ENCODE data around the gene EPS15.
"Not testable (repeated sequence)": the region's sequence is repeated elsewhere in the genome, so short reads cannot be mapped to it uniquely, and the experiment has no call there.

Gene EPS15

DNA sequence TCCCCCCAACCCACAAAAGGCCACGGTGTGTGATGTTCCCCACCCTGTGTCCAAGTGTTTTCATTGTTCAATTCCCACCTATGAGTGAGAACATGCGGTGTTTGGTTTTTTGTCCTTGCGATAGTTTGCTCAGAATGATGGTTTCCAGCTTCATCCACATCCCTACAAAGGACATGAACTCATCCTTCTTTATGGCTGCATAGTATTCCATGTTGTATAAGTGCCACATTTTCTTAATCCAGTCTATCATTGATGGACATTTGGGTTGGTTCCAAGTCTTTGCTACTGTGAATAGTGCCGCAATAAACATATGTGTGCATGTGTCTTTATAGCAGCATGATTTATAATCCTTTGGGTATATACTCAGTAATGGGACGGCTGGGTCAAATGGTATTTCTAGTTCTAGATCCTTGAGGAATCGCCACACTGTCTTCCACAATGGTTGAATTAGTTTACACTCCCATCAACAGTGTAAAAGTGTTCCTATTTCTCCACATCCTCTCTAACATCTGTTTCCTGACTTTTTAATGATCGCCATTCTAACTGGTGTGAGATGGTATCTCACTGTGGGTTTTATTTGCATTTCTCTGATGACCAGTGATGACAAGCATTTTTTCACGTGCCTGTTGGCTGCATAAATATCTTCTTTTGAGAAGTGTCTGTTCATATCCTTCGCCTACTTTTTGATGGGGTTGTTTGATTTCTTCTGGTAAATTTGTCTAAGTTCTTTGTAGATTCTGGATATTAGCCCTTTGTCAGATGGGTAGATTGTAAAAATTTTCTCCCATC is 44.0 kb downstream of the EPS15 start:
- Mint-ChIP-seq H3K36me3 (peaks cover 40% of the 10 kb centered on the region), H3K4me1 (peaks cover 15% of the 10 kb centered on the region)
- H3K27ac Mint-ChIP-seq; ATAC-seq; H3K9me3 Mint-ChIP-seq; H3K4me3 Mint-ChIP-seq; DNase-seq (ENCODE audit: low spot score in 2 of 2): not testable (repeated sequence)

DNA sequence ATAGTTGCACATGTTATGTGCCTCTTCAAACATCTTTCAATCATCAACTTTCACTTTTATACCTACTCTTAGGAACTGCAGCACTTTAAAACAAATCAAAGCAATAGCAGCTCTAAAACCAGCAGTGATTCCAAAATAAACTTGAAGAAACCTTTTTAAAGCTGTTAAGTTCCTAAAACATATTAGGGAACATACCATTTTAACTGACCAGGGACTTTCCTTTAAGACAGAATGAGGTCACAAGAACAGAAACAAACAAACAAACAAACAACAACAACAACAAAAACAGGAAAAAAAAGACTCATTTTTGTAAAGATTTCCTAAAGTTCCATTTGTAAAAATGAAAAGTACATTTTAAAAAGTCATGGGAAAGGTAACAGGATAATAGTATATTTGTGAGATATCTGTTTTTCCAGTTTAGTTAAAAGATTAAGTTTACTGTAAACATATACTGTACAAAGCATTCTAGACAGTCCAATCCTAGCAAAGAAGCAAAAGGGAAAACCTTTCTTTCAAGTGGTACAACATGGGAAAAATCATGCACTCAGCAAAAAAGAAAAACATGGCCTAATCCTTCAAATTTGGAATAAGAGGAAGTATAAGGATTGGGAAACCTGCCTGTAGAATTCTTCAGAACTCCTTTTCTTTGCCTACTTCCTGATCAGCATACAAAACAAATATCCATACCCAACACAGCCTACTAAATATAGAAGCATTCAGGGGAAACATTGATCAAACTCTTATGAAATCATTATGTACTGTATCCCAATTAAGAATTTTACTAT is 45.5 kb downstream of the EPS15 start:
- Mint-ChIP-seq H3K36me3 (peaks cover 45% of the 10 kb centered on the region), H3K27ac (peak overlapping the region; percentile 12), H3K9me3 (peaks cover 4% of the 10 kb centered on the region), H3K4me3 (no peak overlapping the region), H3K4me1 (peaks cover 17% of the 10 kb centered on the region)
- DNase-seq (ENCODE audit: low spot score in 2 of 2) (no peak), ATAC-seq (no peak)

DNA sequence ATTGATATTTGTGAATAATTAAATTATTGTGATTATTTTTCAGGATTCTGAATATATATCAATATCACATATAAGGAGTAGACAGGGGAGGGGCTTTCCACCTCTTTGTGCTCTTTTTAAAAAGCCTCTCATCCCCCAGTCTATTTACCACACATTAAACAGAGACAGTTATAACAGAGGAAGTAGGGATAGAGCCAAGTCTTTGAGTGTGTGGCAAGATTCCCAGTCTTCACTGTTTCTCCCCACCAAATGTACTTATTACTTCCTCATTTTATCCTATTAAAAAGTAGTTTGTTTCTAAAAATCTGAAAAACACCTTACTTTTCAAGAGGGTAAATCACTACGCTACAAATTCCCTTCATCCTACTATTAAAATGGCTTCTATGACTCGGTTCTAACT is 46.7 kb downstream of the EPS15 start:
- Mint-ChIP-seq H3K4me1 (peaks cover 13% of the 10 kb centered on the region), H3K9me3 (peaks cover 3% of the 10 kb centered on the region), H3K36me3 (peaks cover 56% of the 10 kb centered on the region), H3K4me3 (no peak overlapping the region), H3K27ac (no peak overlapping the region)
- DNase-seq (ENCODE audit: low spot score in 2 of 2): no peak
- ATAC-seq: no peak

DNA sequence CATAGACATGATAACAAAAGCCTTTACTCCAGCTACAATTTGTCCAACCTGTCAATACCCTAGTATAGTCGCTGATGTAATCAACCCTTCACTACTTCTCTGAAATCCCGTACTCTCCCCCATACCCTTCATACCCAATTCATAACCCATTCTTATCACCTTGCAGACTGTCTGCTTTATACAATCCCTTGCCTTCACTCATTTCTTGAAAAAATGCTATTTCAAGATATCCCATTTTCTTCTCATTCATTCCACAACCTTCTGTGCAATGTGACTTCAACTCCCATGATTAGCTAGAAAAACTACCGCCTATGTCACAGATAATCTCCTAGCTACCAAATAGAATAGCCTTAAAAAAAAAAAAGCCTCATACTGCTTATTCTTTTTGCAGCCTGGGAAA is 49.5 kb downstream of the EPS15 start:
- H3K4me3 Mint-ChIP-seq: no peak overlapping the region
- H3K36me3 Mint-ChIP-seq: peaks cover 77% of the 10 kb centered on the region
- no peaks in the 10 kb centered on the region for H3K9me3 Mint-ChIP-seq
- peak overlapping the region; percentile 19 for H3K27ac Mint-ChIP-seq
- peaks cover 9% of the 10 kb centered on the region for H3K4me1 Mint-ChIP-seq
- DNase-seq (ENCODE audit: low spot score in 2 of 2) (no peak), ATAC-seq (no peak)

DNA sequence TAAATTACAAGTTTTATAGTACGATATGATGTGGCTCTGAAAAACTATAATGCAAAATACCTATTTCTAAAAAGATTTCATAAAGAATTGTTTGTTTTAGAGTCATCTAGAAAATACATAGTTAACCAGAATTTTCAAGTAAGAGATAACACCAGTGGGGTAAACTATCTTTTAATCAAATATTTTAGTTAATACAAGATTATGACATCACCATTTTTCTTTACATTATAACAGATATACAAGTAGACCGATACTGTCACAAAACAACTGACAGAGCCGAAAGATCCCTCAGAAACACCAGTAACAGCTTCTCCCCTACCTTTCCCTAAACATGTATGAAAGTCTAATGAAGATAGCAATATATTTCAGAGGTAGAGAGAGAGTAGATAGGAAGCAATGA is 54.2 kb downstream of the EPS15 start:
- Mint-ChIP-seq H3K4me3 (no peak overlapping the region), H3K36me3 (peaks cover 97% of the 10 kb centered on the region), H3K27ac (peak overlapping the region; percentile 51), H3K4me1 (peaks cover 12% of the 10 kb centered on the region), H3K9me3 (no peaks in the 10 kb centered on the region)
- DNase-seq (ENCODE audit: low spot score in 2 of 2): no peak
- no peak for ATAC-seq

DNA sequence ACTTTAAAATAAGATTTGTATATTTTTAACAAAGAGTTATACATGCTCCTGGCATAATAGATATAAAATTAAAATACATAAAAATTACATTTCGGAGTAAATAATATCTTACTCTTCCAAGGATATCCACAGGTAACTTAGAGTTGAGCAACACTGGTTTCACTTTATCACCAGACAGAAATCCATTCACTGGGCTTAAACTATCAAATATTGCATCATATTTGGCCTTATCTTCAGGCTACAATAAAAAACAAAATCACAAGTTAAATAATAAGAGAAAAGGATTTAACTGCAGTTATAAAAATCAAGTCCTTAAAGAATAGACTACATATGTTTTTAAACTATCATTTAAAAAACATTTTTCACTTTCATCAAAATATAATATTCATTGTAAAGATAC is 55.5 kb downstream of the EPS15 start:
- no peaks in the 10 kb centered on the region for H3K9me3 Mint-ChIP-seq
- peaks cover 97% of the 10 kb centered on the region for H3K36me3 Mint-ChIP-seq
- H3K4me3 Mint-ChIP-seq: no peak overlapping the region
- no peak for DNase-seq (ENCODE audit: low spot score in 2 of 2)
- no peak for ATAC-seq
- peaks cover 5% of the 10 kb centered on the region for H3K4me1 Mint-ChIP-seq
- no peak overlapping the region for H3K27ac Mint-ChIP-seq

DNA sequence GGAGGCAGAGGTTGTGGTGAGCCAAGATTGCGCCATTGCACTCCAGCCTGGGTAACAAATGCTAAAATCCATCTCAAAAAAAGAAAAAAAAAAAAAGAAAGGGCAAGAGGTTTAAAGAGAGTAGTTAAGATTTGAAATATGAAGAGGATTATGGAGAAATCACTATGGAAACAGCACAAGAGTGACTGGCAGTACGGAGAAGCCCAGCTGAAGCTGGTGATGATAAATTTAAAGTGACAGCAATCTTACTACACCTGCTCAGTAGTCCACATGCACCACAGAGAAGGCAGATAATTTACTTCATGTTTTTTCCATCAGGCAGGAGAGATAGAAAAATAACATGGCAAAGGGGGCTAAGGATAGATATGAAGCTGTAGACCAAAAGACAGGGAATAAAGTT is 56.8 kb downstream of the EPS15 start:
- H3K27ac Mint-ChIP-seq: peak overlapping the region; percentile 5
- H3K4me1 Mint-ChIP-seq; H3K9me3 Mint-ChIP-seq; DNase-seq (ENCODE audit: low spot score in 2 of 2); H3K4me3 Mint-ChIP-seq; ATAC-seq: not testable (repeated sequence)
- H3K36me3 Mint-ChIP-seq: peaks cover 97% of the 10 kb centered on the region

DNA sequence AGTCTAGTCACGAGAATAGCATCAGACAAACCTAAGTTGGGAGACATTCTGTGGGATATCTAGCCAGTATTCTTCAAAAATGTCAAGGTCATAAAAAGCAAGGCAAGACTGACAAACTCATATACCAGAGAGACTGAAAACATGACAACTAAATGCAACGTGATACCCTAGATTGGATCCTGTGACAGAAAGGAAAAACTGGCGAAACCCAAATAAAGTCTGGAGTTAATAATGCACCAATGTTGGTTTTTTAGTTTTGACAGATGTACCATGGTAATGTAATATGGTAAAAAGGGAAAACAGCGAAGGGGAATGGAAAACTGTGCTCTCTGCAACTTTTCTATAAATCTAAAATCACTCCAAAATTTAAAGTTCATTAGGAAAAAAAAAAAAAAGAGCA is 64.5 kb downstream of the EPS15 start:
- no peak overlapping the region for H3K4me3 Mint-ChIP-seq
- H3K27ac Mint-ChIP-seq: no peak overlapping the region
- H3K4me1 Mint-ChIP-seq: no peaks in the 10 kb centered on the region
- peaks cover 83% of the 10 kb centered on the region for H3K36me3 Mint-ChIP-seq
- ATAC-seq: no peak
- no peak for DNase-seq (ENCODE audit: low spot score in 2 of 2)
- H3K9me3 Mint-ChIP-seq: no peaks in the 10 kb centered on the region

DNA sequence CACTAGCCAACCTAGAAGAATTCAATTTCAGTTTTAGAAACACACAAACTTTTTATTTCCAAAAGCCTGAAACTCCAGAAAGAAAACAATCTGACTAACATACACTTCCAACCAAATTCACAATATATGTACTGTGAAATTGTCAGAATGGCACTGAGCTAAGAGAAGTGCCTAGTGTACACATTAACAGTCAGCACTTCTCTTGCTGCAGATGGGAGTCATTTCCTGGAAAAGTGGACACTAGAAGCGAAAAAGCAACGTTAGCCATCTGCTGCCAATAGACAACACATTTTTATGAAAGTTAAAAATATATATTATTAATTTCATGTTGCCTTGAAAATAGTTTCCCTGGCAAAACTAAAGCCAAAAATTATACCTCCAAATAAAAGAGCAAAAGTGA is 66.1 kb downstream of the EPS15 start:
- H3K4me1 Mint-ChIP-seq: no peaks in the 10 kb centered on the region
- peaks cover 76% of the 10 kb centered on the region for H3K36me3 Mint-ChIP-seq
- no peaks in the 10 kb centered on the region for H3K9me3 Mint-ChIP-seq
- ATAC-seq (no peak), DNase-seq (ENCODE audit: low spot score in 2 of 2) (no peak)
- H3K27ac Mint-ChIP-seq: no peak overlapping the region
- H3K4me3 Mint-ChIP-seq: no peak overlapping the region

DNA sequence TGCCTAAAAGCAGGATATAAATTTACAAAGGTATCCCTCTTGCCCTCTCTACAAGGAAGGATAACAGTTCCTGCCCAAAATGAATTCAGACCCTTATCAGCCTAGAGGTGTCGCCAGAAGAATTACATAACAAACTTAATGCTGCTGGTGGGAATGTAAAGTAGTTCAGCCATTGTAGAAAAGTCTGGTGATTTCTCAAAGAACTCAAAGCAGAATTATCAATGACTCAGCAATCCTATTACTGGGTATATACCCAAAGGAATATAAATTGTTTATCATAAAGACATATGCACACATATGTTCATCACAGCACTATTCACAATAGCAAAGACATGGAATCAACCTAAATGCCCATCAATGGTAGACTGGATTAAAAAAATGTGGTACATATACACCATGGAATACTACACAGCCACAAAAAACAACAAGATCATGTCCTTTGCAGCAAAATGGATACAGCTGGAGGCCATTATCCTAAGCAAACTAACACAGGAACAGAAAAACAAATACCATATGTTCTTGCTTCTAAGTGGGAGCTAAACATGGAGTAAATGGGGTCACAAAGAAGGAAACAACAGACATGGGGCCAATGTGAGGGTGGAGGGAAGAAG is 70.1 kb downstream of the EPS15 start:
- Mint-ChIP-seq H3K4me1 (peaks cover 22% of the 10 kb centered on the region), H3K36me3 (peaks cover 70% of the 10 kb centered on the region), H3K27ac (peak overlapping the region; percentile 11)
- DNase-seq (ENCODE audit: low spot score in 2 of 2); H3K9me3 Mint-ChIP-seq; H3K4me3 Mint-ChIP-seq; ATAC-seq: not testable (repeated sequence)

DNA sequence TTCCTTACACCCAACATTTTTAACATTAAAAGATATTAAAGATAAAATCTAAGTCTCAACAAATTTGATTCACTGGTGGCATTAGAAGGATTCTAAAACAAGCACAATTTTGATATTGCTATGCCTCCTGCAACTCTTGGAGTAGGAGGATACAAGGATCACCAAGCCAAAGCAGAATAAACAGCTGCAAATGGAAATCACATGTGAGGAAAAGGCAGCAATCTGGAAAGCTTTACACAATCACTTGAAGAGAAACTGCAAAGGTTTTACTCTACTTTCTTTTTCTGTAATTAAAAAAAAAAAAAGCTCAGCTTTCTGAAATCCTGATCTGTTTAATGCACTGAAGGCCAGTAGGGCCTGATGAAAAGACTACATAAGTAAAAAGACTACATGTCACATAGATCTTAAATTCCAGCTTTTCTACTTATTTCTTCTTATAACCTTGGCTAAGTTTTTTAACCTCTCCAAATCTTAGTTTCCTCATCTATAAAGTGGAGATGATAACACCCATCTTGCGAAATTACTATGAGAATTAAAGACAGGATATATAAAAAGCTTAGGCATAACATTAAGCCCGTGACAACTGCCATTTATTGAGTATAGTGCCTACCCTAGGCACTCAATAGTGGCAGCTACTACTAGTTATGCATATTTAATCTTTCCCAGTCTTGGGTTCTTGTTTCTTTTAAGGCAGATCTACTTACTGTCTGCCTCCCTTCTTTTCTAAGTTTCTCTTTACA is 73.5 kb downstream of the EPS15 start:
- H3K9me3 Mint-ChIP-seq: no peaks in the 10 kb centered on the region
- no peak for DNase-seq (ENCODE audit: low spot score in 2 of 2)
- H3K4me1 Mint-ChIP-seq: peaks cover 35% of the 10 kb centered on the region
- peaks cover 85% of the 10 kb centered on the region for H3K36me3 Mint-ChIP-seq
- no peak for ATAC-seq
- no peak overlapping the region for H3K4me3 Mint-ChIP-seq
- H3K27ac Mint-ChIP-seq: no peak overlapping the region

DNA sequence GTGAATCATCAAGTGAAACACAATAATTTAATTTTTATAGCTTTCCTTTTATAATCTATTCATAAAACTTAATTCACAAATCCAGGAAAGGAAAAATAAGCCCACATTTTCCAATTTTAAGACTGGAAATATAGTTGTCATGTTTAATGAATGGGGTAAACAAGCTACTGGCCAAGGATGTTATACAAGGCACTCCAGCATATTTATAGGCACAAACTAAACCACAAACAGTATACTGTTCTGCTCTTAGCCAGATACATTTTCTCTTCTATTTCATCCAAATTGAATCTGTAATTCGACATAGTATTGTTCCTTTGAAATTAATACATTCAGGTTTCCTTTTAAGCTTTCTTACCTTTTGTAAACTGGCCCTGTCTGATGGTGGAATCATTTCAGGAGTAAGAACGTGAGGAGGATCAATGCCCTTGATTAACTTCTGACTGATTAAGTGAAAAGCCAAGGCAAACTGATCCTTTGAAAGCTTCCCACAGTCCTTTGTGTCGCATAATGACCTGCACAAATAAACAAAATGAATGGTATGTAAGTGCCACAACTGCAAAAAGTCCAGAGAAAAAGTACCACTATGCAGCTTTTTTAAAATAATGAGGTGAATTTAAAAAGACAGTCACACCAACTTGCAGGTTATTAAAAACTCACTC is 74.4 kb downstream of the EPS15 start:
- peaks cover 35% of the 10 kb centered on the region for H3K4me1 Mint-ChIP-seq
- ATAC-seq: peak; percentile 67
- peak overlapping the region; percentile 32 for H3K27ac Mint-ChIP-seq
- H3K9me3 Mint-ChIP-seq: no peaks in the 10 kb centered on the region
- H3K36me3 Mint-ChIP-seq: peaks cover 86% of the 10 kb centered on the region
- DNase-seq (ENCODE audit: low spot score in 2 of 2): no peak
- no peak overlapping the region for H3K4me3 Mint-ChIP-seq

DNA sequence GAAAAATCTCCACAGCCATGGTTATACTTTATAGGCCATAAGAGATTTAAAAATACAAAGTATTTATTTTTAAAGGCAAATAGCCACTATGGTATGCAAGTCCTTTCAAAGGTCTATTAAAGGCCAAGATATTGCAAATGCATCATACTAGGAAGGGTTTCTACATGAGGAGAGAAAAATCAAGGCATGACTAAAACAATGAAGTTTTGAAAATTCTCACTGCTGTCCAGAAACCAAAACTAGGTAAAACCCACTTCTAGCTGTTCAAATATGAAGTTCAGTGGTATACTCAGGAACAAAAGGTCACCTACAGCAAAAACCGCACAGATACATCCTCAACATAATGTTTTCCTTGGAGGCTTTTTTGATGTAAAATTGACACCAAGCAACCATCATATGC is 75.0 kb downstream of the EPS15 start:
- Mint-ChIP-seq H3K9me3 (no peaks in the 10 kb centered on the region), H3K4me3 (no peak overlapping the region), H3K36me3 (peaks cover 90% of the 10 kb centered on the region), H3K27ac (peak overlapping the region; percentile 48), H3K4me1 (peaks cover 35% of the 10 kb centered on the region)
- ATAC-seq (peak; percentile 81), DNase-seq (ENCODE audit: low spot score in 2 of 2) (no peak)

DNA sequence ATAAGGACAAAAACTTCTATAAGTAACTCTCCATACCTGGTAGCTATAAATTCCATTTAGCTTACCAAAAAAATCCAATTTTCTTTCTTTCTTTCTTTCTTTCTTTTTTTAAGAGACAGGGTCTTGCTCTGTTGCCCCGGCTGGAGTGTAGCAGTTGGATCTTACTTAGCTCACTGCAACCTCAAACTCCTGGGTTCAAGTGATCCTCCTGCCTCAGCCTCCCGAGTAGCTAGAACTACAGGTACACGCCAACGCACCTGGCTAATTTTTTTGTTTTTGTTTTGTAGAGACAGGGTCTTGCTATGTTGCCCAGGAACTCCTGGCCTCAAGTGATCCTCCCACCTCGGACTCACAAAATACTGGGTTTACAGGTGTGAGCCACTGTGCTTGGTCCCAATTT is 75.5 kb downstream of the EPS15 start:
- Mint-ChIP-seq H3K9me3 (no peaks in the 10 kb centered on the region), H3K27ac (peak overlapping the region; percentile 48), H3K4me1 (peaks cover 35% of the 10 kb centered on the region), H3K4me3 (no peak overlapping the region), H3K36me3 (peaks cover 94% of the 10 kb centered on the region)
- ATAC-seq: no peak
- DNase-seq (ENCODE audit: low spot score in 2 of 2): no peak

DNA sequence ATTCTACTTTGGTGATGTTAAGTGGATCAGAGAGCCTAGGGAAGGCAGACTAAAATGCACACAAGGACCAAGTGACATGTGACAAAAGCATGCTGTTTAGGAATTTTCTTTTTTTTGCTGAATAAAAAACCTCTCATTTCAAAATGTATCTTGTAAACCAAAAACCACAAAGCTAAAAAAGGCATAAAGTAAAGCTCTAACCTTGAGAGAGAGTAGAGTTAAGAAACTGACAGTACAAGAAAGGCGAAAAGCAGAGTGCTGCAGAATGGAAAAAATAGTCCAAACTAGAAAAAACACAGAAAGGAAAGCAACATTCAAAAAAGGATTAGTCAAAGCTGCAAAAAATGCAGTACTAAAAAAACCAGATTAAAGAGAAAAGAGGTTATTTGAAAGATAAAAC is 76.5 kb downstream of the EPS15 start:
- H3K9me3 Mint-ChIP-seq: no peaks in the 10 kb centered on the region
- no peak overlapping the region for H3K27ac Mint-ChIP-seq
- no peak for ATAC-seq
- peaks cover 94% of the 10 kb centered on the region for H3K36me3 Mint-ChIP-seq
- H3K4me3 Mint-ChIP-seq: no peak overlapping the region
- H3K4me1 Mint-ChIP-seq: peaks cover 32% of the 10 kb centered on the region
- no peak for DNase-seq (ENCODE audit: low spot score in 2 of 2)

Measured in stimulated activated effector memory CD8-positive, alpha-beta T cell treated with anti-CD3 and anti-CD28 coated beads, Interleukin-12 subunit alpha, Interleukin-12 subunit beta, amount 100 ng/mL, for 72 hours (primary cell).